Kidney (tissue), 14 donors: ENCODE measurements around the gene SLC9A2. TPM values are rescaled to one million over a fixed set of nuclear protein-coding genes. Genes with fewer than 3 reads are reported as not detected.

Experiments
- DNase-seq, 5 donors: peaks; one replicate each; pipeline ENCODE4 v3.0.0-alpha.2; 2013 to 2020
- FAIRE-seq: peaks from 2 replicates; lab custom pipeline; 2012; peaks lifted over from hg19 to GRCh38; lab: Jason Lieb, UNC
- H3K27ac ChIP-seq, 2 donors: one replicate each; pipeline ENCODE4 v1.7.0; 2013; ENCODE audit warnings: low read depth in 2 of 2, low read length in 2 of 2, inconsistent platforms in 1 of 2
- H3K27me3 ChIP-seq: one replicate; pipeline ENCODE4 v1.7.1; 2013; ENCODE audit warnings: low read length, inconsistent platforms; ENCODE audit not compliant: control insufficient read depth, insufficient read depth
- H3K36me3 ChIP-seq, 3 donors: one replicate each; pipeline versions ENCODE4 v1.7.0 to v1.7.1; 2013; ENCODE audit warnings: low read length in 3 of 3, control low read depth in 1 of 3, inconsistent platforms in 1 of 3; ENCODE audit not compliant: insufficient read depth in 3 of 3, control insufficient read depth in 2 of 3
- H3K4me1 ChIP-seq, 3 donors: one replicate each; pipeline versions ENCODE4 v1.7.0 to v1.7.1; 2013; ENCODE audit warnings: low read length in 3 of 3, inconsistent platforms in 1 of 3, low read depth in 1 of 3; ENCODE audit not compliant: control insufficient read depth in 2 of 3, insufficient read depth in 2 of 3
- H3K4me3 ChIP-seq, 3 donors: one replicate each; pipeline versions ENCODE4 v1.7.0 to v1.8.1; 2013; ENCODE audit warnings: low read length in 3 of 3, control low read depth in 1 of 3, inconsistent platforms in 1 of 3
- H3K9ac ChIP-seq, 3 donors: one replicate each; pipeline versions ENCODE4 v1.7.0 to v1.7.1; 2013; ENCODE audit warnings: low read length in 3 of 3, control low read depth in 1 of 3, inconsistent platforms in 1 of 3
- H3K9me3 ChIP-seq, 3 donors: one replicate each; pipeline versions ENCODE4 v1.7.0 to v1.7.1; 2013; ENCODE audit warnings: low read length in 3 of 3, control low read depth in 1 of 3, inconsistent platforms in 1 of 3; ENCODE audit not compliant: control insufficient read depth in 2 of 3, insufficient read depth in 1 of 3
- intact Hi-C: fragments of 100-400 bp; cut with DNase I; formaldehyde crosslinking; loops from one replicate; pipeline ENCODE4 v1.11.1; 2022
- polyA plus RNA-seq: library from polyadenylated mRNA; stranded (reverse); fragments of 350-450 nt; fragmentation: Illumina TruSeq; extraction: RNeasy Lipid Tissue Mini Kit (QIAGEN cat#74804); gene quantifications from one replicate; pipeline ENCODE4 v1.2.3, GENCODE V29; 2014; ENCODE audit warnings: low read depth, low replicate concordance; ENCODE audit not compliant: insufficient read depth
- total RNA-seq: library from RNA; stranded (reverse); fragmentation: NEBNext Ultra II Directional; extraction: Animal tissue kit (Norgen Biotek cat#: 25700); gene quantifications from one replicate; pipeline ENCODE4 v1.2.1, GENCODE V29; 2021
- TF ChIP-seq, protein P1 (sequence below): IDR thresholded peaks from 3 replicates; pipeline ENCODE4 v1.5.1; 2012; ENCODE audit warnings: mild to moderate bottlenecking, moderate library complexity, borderline replicate concordance; ENCODE audit not compliant: insufficient read depth; ENCODE audit errors: extremely low read depth
- donor health status: control.
- donor health status: control.
- donor health status: control.
- donor health status: control.
- donor health status: control.
- donor health status: DM: yes; HTN: yes; CAD: no.
- donor health status: Normal renal cell carcinoma (clear cell type).

Gene SLC9A2
- total and polyA plus RNA-seq, 2 donors from 2014 or later = 5.6 to 5.9 TPM

DNA sequence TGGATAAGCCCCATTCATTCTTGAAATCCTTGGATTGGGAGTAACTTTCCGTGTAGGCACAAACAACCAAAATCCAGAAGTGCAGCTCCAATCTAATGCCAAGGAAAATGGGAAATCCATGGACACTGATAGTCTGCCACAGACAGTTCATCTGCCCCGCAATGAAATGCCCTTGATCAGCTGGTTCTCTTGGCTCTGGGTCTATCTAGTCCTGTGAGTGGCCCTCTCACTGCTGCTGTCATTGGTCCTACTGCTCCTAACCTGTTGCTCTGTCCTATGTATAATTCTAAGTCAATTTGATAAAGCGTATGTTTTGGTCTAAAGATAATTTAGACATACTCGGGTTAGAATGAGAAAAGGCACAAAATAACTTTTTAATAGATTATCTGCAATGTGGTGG, 128.8 kb downstream of the SLC9A2 start:
- Histone ChIP-seq H3K4me3 (no peak overlapping the region), H3K9ac (no peak overlapping the region), H3K9me3 (no peaks in the 10 kb centered on the region), H3K36me3 (no peaks in the 10 kb centered on the region), H3K4me1 (no peaks in the 10 kb centered on the region), H3K27ac (no peak overlapping the region), H3K27me3 (no peaks in the 10 kb centered on the region)
- TF ChIP-seq, protein P1, sequence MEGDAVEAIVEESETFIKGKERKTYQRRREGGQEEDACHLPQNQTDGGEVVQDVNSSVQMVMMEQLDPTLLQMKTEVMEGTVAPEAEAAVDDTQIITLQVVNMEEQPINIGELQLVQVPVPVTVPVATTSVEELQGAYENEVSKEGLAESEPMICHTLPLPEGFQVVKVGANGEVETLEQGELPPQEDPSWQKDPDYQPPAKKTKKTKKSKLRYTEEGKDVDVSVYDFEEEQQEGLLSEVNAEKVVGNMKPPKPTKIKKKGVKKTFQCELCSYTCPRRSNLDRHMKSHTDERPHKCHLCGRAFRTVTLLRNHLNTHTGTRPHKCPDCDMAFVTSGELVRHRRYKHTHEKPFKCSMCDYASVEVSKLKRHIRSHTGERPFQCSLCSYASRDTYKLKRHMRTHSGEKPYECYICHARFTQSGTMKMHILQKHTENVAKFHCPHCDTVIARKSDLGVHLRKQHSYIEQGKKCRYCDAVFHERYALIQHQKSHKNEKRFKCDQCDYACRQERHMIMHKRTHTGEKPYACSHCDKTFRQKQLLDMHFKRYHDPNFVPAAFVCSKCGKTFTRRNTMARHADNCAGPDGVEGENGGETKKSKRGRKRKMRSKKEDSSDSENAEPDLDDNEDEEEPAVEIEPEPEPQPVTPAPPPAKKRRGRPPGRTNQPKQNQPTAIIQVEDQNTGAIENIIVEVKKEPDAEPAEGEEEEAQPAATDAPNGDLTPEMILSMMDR = no peak
- no peak for FAIRE-seq
- DNase-seq = no peak
- intact Hi-C loops = no loop called here

DNA sequence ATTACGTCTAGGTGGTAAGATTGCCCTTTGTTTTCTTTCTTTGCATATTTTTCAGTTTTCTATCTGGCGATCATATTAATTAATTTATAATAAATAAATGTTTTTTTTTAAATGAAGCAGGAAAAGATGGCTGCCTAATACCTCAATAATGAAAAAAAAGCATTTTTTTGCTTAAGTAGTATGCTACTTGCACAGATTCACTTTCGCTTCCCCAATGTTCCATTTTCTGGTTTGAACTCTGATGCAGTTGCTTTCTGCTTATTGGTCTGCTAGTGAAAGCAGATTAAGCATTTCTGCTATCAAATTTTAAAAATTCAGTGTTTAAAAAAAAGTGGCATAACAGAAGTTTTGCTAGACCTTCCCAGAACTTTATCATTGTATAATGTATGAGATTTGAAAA, 130.6 kb downstream of the SLC9A2 start:
- FAIRE-seq (no peak), DNase-seq (no peak)
- Histone ChIP-seq H3K4me3 (no peak overlapping the region), H3K4me1 (no peaks in the 10 kb centered on the region), H3K9me3 (no peaks in the 10 kb centered on the region), H3K27ac (no peak overlapping the region), H3K36me3 (no peaks in the 10 kb centered on the region), H3K27me3 (no peaks in the 10 kb centered on the region), H3K9ac (no peak overlapping the region)
- intact Hi-C loops = no loop called here
- TF ChIP-seq, protein P1 = no peak

DNA sequence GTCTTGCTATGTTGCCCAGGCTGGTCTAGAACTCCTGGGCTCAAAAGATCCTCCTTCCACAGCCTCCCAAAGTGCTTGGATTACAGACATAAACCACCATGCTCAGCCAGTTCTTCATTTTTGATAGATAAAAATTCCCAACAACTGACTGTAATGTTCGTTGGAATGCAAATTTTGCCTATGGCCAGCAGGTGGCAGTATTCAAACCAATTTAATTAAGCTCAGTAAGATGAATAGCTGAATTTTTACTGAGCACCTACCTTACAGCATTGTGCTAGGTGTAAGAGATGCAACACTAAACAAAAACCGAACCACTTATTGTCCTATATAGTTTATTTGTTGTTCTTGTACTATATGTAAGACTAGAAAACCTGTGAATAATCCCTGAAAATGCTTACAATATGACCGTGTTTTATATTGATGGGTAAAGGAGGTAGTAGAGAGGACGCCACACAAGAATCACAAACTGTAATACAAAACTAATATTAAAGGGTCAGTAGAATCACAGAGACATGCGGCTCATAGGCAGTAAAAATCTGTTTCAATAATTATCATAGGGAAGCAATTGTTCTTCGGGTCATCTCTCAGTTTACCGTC, 134.3 kb downstream of the SLC9A2 start:
- H3K9ac ChIP-seq = no peak overlapping the region
- no peak overlapping the region for H3K27ac ChIP-seq
- no peaks in the 10 kb centered on the region for H3K9me3 ChIP-seq
- H3K4me1 ChIP-seq = no peaks in the 10 kb centered on the region
- FAIRE-seq (no peak), DNase-seq (peak in 2 of 5 donors; percentile 40 to 65)
- no peaks in the 10 kb centered on the region for H3K27me3 ChIP-seq
- H3K36me3 ChIP-seq = no peaks in the 10 kb centered on the region
- intact Hi-C loops = no loop called here
- TF ChIP-seq, protein P1 = peak; percentile 80
- no peak overlapping the region for H3K4me3 ChIP-seq
